GM23338 (cell line): Measurements from ENCODE around the gene RAP2A. TPM values are rescaled to one million over a fixed set of nuclear protein-coding genes. Genes with fewer than 3 reads are reported as not detected.

Experiments
- ATAC-seq: fragments of 200-7000 bp; cut with Tn5 transposase; 3 replicates; pipeline ENCODE4 v1.9.1; 2020
- DNase-seq: peaks from one replicate; pipeline ENCODE4 v3.0.0-alpha.2; 2015; ENCODE audit warnings: low spot score
- H2AFZ ChIP-seq: fragments of 200-600 bp; sonication (generic); 2 replicates; pipeline ENCODE4 v1.8.0; 2016; ENCODE audit warnings: antibody characterized with exemption, mild to moderate bottlenecking, moderate library complexity
- H3F3A ChIP-seq: fragments of 200-600 bp; sonication (generic); replicated peaks from 2 replicates; pipeline ENCODE4 v1.8.0; 2017; ENCODE audit warnings: antibody characterized with exemption, mixed run types, low read depth
- H3K27ac ChIP-seq: fragments of 200-600 bp; sonication (generic); 2 replicates; pipeline ENCODE4 v1.6.1; 2016; ENCODE audit warnings: low read depth
- H3K27me3 ChIP-seq: fragments of 200-600 bp; sonication (generic); 2 replicates; pipeline ENCODE4 v1.8.0; 2016; ENCODE audit warnings: mild to moderate bottlenecking, mixed run types, moderate library complexity; ENCODE audit not compliant: insufficient read depth
- H3K36me3 ChIP-seq: fragments of 200-600 bp; sonication (generic); 2 replicates; pipeline ENCODE4 v1.8.0; 2016; ENCODE audit warnings: mild to moderate bottlenecking; ENCODE audit not compliant: insufficient read depth
- H3K4me1 ChIP-seq: fragments of 200-600 bp; sonication (generic); 2 replicates; pipeline ENCODE4 v1.8.0; 2016; ENCODE audit warnings: mild to moderate bottlenecking, moderate library complexity; ENCODE audit not compliant: insufficient read depth
- H3K4me2 ChIP-seq: fragments of 200-600 bp; sonication (generic); 2 replicates; pipeline ENCODE4 v1.7.1; 2017; ENCODE audit warnings: mixed run types
- H3K4me3 ChIP-seq: fragments of 200-600 bp; sonication (generic); 2 replicates; pipeline ENCODE4 v1.6.1; 2016; ENCODE audit warnings: mixed run types
- H3K79me2 ChIP-seq: fragments of 200-600 bp; sonication (generic); replicated peaks from 2 replicates; pipeline ENCODE4 v1.8.0; 2017; ENCODE audit warnings: mild to moderate bottlenecking; ENCODE audit not compliant: insufficient read depth
- H3K9me2 ChIP-seq: fragments of 200-600 bp; sonication (generic); 2 replicates; pipeline ENCODE4 v1.8.0; 2017; ENCODE audit not compliant: insufficient read depth
- H4K20me1 ChIP-seq: fragments of 200-600 bp; sonication (generic); replicated peaks from 2 replicates; pipeline ENCODE4 v1.8.0; 2017; ENCODE audit warnings: mild to moderate bottlenecking; ENCODE audit not compliant: insufficient read depth
- H3K27ac Mint-ChIP-seq: 2 replicates; pipeline ENCODE4 v1.8.0; 2020; ENCODE audit warnings: inconsistent platforms, mild to moderate bottlenecking, moderate library complexity, mixed read lengths
- H3K27me3 Mint-ChIP-seq: 3 replicates; pipeline ENCODE4 v1.8.0; 2022; ENCODE audit warnings: low read depth, mild to moderate bottlenecking, moderate library complexity, mixed read lengths, inconsistent platforms; ENCODE audit not compliant: insufficient read depth, poor library complexity
- H3K36me3 Mint-ChIP-seq: 3 replicates; pipeline ENCODE4 v1.8.0; 2021; ENCODE audit warnings: low read depth, mild to moderate bottlenecking, inconsistent platforms, moderate library complexity, mixed read lengths
- H3K4me1 Mint-ChIP-seq: 3 replicates; pipeline ENCODE4 v1.8.0; 2020; ENCODE audit warnings: mild to moderate bottlenecking, inconsistent platforms, mixed read lengths
- H3K4me3 Mint-ChIP-seq: 3 replicates; pipeline ENCODE4 v1.8.0; 2021; ENCODE audit warnings: moderate library complexity, mild to moderate bottlenecking, inconsistent platforms, mixed read lengths
- H3K9me3 Mint-ChIP-seq: 3 replicates; pipeline ENCODE4 v1.8.0; 2020; ENCODE audit warnings: moderate library complexity, mild to moderate bottlenecking, inconsistent platforms, mixed read lengths
- CREB1 ChIP-seq: fragments of 250-450 bp; sonication (Bioruptor Pico); IDR thresholded peaks from 2 replicates; pipeline ENCODE4 v1.5.0; 2020; ENCODE audit warnings: low read depth, mild to moderate bottlenecking, moderate library complexity
- EZH2 ChIP-seq: fragments of 200-600 bp; sonication (generic); IDR thresholded peaks from one replicate; pipeline ENCODE4 v1.8.0; 2017; ENCODE audit warnings: antibody characterized with exemption, mild to moderate bottlenecking, low read depth; ENCODE audit not compliant: unreplicated experiment
- EZH2phosphoT487 ChIP-seq: fragments of 200-600 bp; sonication (generic); IDR thresholded peaks from one replicate; pipeline ENCODE4 v1.8.1; 2018; ENCODE audit warnings: antibody characterized with exemption; ENCODE audit not compliant: unreplicated experiment
- JUNB ChIP-seq: IDR thresholded peaks from one replicate; pipeline ENCODE4 v1.6.1; 2016; ENCODE audit warnings: antibody characterized with exemption; ENCODE audit not compliant: unreplicated experiment
- NANOG ChIP-seq: IDR thresholded peaks from 2 replicates; pipeline ENCODE4 v1.6.1; 2016; ENCODE audit warnings: antibody characterized with exemption, borderline replicate concordance
- STAT1 ChIP-seq: IDR thresholded peaks from one replicate; pipeline ENCODE4 v1.6.1; 2016; ENCODE audit warnings: antibody characterized with exemption; ENCODE audit not compliant: unreplicated experiment
- ZNF114 ChIP-seq: fragments of 250-450 bp; sonication (Bioruptor Pico); IDR thresholded peaks from 2 replicates; pipeline ENCODE4 v1.5.0; 2020; ENCODE audit warnings: mild to moderate bottlenecking, moderate library complexity
- ZNF331 ChIP-seq: fragments of 250-450 bp; sonication (Bioruptor Pico); IDR thresholded peaks from 2 replicates; pipeline ENCODE4 v1.5.0; 2020; ENCODE audit warnings: low read depth, mild to moderate bottlenecking, moderate library complexity
- polyA plus RNA-seq: library from polyadenylated mRNA; unstranded; fragments of >200 nt; fragmentation: Nextera tagmentation; extraction: Ambion mirVana; gene quantifications from 2 replicates; pipeline ENCODE4 v1.2.1, GENCODE V29; 2016
- total RNA-seq: library from RNA; depleted of rRNA; stranded (reverse); fragments of >200 nt; shearing (Covaris generic); gene quantifications from 2 replicates; pipeline ENCODE4 v1.2.3, GENCODE V29; 2014
- TF ChIP-seq, protein P1 (sequence below): IDR thresholded peaks from 2 replicates; pipeline ENCODE4 v1.6.1; 2016; ENCODE audit warnings: antibody characterized with exemption
- TF ChIP-seq, protein P2 (sequence below): fragments of 250-450 bp; sonication (Bioruptor Pico); IDR thresholded peaks from 2 replicates; pipeline ENCODE4 v1.5.0; 2020; ENCODE audit warnings: mild to moderate bottlenecking, moderate library complexity
- TF ChIP-seq, protein P3 (sequence below), 2 experiments: fragments of 200-600 bp in 1 of 2; sonication (generic) in 1 of 2; conservative IDR thresholded peaks; 2 replicates each; pipeline versions ENCODE4 v1.5.1 to v1.6.1; 2016 to 2017; ENCODE audit warnings: antibody characterized with exemption in 2 of 2, low read depth in 2 of 2, mild to moderate bottlenecking in 2 of 2, moderate library complexity in 1 of 2

Gene RAP2A
- total and polyA plus RNA-seq, 2 experiments from 2014 or later = 10.4 to 35.3 TPM

DNA sequence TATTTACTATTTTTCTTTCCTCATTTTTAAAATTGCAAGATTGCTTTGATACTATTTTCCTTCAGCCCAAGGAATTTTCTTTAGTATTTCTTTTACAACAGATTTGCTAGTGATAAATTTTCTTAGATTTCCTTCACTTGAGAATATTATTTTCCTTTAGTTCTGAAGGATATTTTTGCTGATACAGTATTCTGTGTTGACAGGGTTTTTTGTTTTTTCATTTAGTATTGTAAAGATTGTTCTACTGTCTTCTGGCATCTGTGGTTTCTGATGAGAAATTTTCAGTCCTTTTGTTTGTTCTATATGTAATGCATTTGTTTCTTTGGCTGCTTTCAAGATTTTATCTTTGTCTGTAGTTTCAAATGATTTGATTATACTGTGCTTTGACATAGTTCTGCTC, 20.7 kb downstream of the RAP2A start:
- no peak for DNase-seq
- Mint-ChIP-seq H3K27ac (no peak overlapping the region), H3K4me1 (peaks cover 19% of the 10 kb centered on the region), H3K9me3 (no peaks in the 10 kb centered on the region), H3K4me3 (no peak overlapping the region), H3K27me3 (no peaks in the 10 kb centered on the region), H3K36me3 (peaks cover 7% of the 10 kb centered on the region; the same call in 2 of the 3 replicates)
- no peak for TF ChIP-seq EZH2
- TF ChIP-seq, protein P1, sequence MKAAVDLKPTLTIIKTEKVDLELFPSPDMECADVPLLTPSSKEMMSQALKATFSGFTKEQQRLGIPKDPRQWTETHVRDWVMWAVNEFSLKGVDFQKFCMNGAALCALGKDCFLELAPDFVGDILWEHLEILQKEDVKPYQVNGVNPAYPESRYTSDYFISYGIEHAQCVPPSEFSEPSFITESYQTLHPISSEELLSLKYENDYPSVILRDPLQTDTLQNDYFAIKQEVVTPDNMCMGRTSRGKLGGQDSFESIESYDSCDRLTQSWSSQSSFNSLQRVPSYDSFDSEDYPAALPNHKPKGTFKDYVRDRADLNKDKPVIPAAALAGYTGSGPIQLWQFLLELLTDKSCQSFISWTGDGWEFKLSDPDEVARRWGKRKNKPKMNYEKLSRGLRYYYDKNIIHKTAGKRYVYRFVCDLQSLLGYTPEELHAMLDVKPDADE = no peak
- TF ChIP-seq JUNB = no peak
- Histone ChIP-seq H3K27me3 (no peaks in the 10 kb centered on the region), H3K4me3 (no peak overlapping the region), H2AFZ (no peak overlapping the region), H3K4me2 (no peak overlapping the region), H3K79me2 (peaks cover 95% of the 10 kb centered on the region), H3K27ac (no peak overlapping the region), H3K36me3 (no peaks in the 10 kb centered on the region), H3F3A (no peaks in the 10 kb centered on the region), H3K4me1 (peaks cover 10% of the 10 kb centered on the region), H3K9me2 (no peaks in the 10 kb centered on the region), H4K20me1 (peaks cover 8% of the 10 kb centered on the region)
- ATAC-seq = no peak

DNA sequence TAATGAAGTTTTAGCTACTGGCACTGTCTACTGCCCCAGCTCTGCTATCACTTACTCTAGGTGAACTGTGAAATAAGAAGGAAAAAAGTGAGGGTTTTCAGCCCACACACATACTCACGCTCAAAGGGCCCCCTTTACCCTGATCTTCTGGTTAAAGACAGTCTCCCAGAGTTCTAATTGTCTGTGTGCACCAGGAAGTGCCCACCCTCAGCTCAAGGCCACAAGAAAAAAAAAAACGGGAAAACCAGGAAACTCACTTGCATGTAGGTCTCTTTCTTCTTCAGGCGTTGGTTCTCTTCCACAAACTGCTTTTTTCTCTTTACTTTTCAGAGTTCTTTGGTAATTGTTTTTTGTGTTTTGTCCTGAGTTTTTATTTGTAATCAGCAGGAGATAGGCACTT, 22.1 kb downstream of the RAP2A start:
- no peaks in the 10 kb centered on the region for H3K36me3 ChIP-seq
- H3K27me3 ChIP-seq = no peaks in the 10 kb centered on the region
- peaks cover 7% of the 10 kb centered on the region; the same call in 2 of the 3 replicates for H3K36me3 Mint-ChIP-seq
- no peak overlapping the region for H2AFZ ChIP-seq
- H3K9me2 ChIP-seq = no peaks in the 10 kb centered on the region
- DNase-seq (no peak), ATAC-seq (no peak)
- H3K27ac ChIP-seq = 0 out of 2 replicates have a peak overlapping the region, but pooled peaks have one; percentile 21
- H3K4me3 Mint-ChIP-seq = no peak overlapping the region
- H4K20me1 ChIP-seq = peaks cover 5% of the 10 kb centered on the region
- H3K4me1 ChIP-seq = peaks cover 10% of the 10 kb centered on the region
- peaks cover 95% of the 10 kb centered on the region for H3K79me2 ChIP-seq
- H3K4me1 Mint-ChIP-seq = peaks cover 19% of the 10 kb centered on the region
- 0 out of 2 replicates have a peak overlapping the region, but pooled peaks have one; percentile 22 for H3K27ac Mint-ChIP-seq
- H3K27me3 Mint-ChIP-seq = no peaks in the 10 kb centered on the region
- no peaks in the 10 kb centered on the region for H3F3A ChIP-seq
- no peak overlapping the region for H3K4me3 ChIP-seq
- H3K9me3 Mint-ChIP-seq = no peaks in the 10 kb centered on the region
- no peak overlapping the region for H3K4me2 ChIP-seq
- TF ChIP-seq ZNF331 (CRISPR knock-in tag) (no peak), ZNF114 (no peak), STAT1 (no peak), CREB1 (CRISPR knock-in tag) (no peak), EZH2phosphoT487 (no peak), NANOG (no peak), JUNB (no peak)
- TF ChIP-seq, protein P2, sequence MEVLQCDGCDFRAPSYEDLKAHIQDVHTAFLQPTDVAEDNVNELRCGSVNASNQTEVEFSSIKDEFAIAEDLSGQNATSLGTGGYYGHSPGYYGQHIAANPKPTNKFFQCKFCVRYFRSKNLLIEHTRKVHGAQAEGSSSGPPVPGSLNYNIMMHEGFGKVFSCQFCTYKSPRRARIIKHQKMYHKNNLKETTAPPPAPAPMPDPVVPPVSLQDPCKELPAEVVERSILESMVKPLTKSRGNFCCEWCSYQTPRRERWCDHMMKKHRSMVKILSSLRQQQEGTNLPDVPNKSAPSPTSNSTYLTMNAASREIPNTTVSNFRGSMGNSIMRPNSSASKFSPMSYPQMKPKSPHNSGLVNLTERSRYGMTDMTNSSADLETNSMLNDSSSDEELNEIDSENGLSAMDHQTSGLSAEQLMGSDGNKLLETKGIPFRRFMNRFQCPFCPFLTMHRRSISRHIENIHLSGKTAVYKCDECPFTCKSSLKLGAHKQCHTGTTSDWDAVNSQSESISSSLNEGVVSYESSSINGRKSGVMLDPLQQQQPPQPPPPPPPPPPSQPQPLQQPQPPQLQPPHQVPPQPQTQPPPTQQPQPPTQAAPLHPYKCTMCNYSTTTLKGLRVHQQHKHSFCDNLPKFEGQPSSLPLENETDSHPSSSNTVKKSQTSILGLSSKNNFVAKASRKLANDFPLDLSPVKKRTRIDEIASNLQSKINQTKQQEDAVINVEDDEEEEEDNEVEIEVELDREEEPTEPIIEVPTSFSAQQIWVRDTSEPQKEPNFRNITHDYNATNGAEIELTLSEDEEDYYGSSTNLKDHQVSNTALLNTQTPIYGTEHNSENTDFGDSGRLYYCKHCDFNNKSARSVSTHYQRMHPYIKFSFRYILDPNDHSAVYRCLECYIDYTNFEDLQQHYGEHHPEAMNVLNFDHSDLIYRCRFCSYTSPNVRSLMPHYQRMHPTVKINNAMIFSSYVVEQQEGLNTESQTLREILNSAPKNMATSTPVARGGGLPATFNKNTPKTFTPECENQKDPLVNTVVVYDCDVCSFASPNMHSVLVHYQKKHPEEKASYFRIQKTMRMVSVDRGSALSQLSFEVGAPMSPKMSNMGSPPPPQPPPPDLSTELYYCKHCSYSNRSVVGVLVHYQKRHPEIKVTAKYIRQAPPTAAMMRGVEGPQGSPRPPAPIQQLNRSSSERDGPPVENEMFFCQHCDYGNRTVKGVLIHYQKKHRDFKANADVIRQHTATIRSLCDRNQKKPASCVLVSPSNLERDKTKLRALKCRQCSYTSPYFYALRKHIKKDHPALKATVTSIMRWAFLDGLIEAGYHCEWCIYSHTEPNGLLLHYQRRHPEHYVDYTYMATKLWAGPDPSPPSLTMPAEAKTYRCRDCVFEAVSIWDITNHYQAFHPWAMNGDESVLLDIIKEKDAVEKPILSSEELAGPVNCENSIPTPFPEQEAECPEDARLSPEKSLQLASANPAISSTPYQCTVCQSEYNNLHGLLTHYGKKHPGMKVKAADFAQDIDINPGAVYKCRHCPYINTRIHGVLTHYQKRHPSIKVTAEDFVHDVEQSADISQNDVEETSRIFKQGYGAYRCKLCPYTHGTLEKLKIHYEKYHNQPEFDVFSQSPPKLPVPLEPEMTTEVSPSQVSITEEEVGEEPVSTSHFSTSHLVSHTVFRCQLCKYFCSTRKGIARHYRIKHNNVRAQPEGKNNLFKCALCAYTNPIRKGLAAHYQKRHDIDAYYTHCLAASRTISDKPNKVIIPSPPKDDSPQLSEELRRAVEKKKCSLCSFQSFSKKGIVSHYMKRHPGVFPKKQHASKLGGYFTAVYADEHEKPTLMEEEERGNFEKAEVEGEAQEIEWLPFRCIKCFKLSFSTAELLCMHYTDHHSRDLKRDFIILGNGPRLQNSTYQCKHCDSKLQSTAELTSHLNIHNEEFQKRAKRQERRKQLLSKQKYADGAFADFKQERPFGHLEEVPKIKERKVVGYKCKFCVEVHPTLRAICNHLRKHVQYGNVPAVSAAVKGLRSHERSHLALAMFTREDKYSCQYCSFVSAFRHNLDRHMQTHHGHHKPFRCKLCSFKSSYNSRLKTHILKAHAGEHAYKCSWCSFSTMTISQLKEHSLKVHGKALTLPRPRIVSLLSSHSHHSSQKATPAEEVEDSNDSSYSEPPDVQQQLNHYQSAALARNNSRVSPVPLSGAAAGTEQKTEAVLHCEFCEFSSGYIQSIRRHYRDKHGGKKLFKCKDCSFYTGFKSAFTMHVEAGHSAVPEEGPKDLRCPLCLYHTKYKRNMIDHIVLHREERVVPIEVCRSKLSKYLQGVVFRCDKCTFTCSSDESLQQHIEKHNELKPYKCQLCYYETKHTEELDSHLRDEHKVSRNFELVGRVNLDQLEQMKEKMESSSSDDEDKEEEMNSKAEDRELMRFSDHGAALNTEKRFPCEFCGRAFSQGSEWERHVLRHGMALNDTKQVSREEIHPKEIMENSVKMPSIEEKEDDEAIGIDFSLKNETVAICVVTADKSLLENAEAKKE (CRISPR knock-in tag) = no peak
- TF ChIP-seq, protein P1 = no peak
- TF ChIP-seq, protein P3, sequence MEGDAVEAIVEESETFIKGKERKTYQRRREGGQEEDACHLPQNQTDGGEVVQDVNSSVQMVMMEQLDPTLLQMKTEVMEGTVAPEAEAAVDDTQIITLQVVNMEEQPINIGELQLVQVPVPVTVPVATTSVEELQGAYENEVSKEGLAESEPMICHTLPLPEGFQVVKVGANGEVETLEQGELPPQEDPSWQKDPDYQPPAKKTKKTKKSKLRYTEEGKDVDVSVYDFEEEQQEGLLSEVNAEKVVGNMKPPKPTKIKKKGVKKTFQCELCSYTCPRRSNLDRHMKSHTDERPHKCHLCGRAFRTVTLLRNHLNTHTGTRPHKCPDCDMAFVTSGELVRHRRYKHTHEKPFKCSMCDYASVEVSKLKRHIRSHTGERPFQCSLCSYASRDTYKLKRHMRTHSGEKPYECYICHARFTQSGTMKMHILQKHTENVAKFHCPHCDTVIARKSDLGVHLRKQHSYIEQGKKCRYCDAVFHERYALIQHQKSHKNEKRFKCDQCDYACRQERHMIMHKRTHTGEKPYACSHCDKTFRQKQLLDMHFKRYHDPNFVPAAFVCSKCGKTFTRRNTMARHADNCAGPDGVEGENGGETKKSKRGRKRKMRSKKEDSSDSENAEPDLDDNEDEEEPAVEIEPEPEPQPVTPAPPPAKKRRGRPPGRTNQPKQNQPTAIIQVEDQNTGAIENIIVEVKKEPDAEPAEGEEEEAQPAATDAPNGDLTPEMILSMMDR (conservative IDR thresholded peaks at IDR 0.05; ENCODE audit: low read depth in 2 of 2) = no peak
